Thyroid gland (tissue), 4 donors: ENCODE measurements around the gene PLCH1.

Experiments
- POLR2A ChIP-seq, 2 donors: fragments of 450-650 bp; IDR thresholded peaks; one replicate each; pipeline ENCODE4 v1.6.1; 2017; ENCODE audit warnings: antibody characterized with exemption in 2 of 2, mild to moderate bottlenecking in 2 of 2, moderate library complexity in 1 of 2
- TF ChIP-seq, protein P1 (sequence below), 6 experiments: fragments of 200-600 bp in 3 of 6; fragments of 450-650 bp in 3 of 6; sonication (generic) in 3 of 6; IDR thresholded peaks; one replicate each; pipeline ENCODE4 v1.5.1; 2016 to 2019; ENCODE audit warnings: antibody characterized with exemption in 6 of 6, mild to moderate bottlenecking in 2 of 6, inconsistent platforms in 1 of 6, moderate library complexity in 1 of 6

DNA sequence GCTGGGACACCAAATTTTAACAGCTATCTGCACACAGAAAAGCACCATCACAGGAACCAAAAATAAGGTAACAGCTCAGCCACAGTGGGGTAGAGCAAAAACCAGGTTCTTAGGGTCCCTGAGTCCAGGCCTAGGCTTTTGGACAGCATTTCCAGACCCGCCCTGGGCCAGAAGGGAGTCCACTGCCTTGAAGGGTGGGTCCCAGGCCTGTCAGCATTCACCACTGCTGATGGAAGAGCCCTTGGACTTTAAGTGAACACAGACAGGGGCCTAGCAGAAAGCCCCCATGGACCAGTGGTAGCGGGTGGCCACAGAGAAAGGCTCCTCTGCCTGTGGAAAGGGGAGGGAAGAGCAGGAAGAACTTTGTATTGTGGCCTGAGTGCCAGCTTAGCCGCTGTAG, 56.4 kb downstream of the PLCH1 start:
- TF ChIP-seq, protein P1, sequence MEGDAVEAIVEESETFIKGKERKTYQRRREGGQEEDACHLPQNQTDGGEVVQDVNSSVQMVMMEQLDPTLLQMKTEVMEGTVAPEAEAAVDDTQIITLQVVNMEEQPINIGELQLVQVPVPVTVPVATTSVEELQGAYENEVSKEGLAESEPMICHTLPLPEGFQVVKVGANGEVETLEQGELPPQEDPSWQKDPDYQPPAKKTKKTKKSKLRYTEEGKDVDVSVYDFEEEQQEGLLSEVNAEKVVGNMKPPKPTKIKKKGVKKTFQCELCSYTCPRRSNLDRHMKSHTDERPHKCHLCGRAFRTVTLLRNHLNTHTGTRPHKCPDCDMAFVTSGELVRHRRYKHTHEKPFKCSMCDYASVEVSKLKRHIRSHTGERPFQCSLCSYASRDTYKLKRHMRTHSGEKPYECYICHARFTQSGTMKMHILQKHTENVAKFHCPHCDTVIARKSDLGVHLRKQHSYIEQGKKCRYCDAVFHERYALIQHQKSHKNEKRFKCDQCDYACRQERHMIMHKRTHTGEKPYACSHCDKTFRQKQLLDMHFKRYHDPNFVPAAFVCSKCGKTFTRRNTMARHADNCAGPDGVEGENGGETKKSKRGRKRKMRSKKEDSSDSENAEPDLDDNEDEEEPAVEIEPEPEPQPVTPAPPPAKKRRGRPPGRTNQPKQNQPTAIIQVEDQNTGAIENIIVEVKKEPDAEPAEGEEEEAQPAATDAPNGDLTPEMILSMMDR (IDR thresholded peaks at IDR 0.05) = no peak
- TF ChIP-seq POLR2A (IDR thresholded peaks at IDR 0.05) = no peak
